ENCODE data around the gene LACTB.

GRCh38 chr15:63073497-63074172 is 48.0 kb upstream of the LACTB start:
- TF ChIP-seq POLR2G (IDR thresholded peaks at IDR 0.05; ENCODE audit: low read depth, low read length) (no peak), ZNF329 (CRISPR knock-in tag; IDR thresholded peaks at IDR 0.05; ENCODE audit: low read depth) (no peak), CREB1 (IDR thresholded peaks at IDR 0.05) (no peak), CREB1 (CRISPR knock-in tag; IDR thresholded peaks at IDR 0.05) (no peak), TCF7L2 (IDR thresholded peaks at IDR 0.05; ENCODE audit: low read depth, low read length) (no peak)

Data from HepG2 (cell line).